Esophagus squamous epithelium (tissue), 5 donors: ENCODE measurements around the gene TASL. TPM values are rescaled to one million over a fixed set of nuclear protein-coding genes. Genes with fewer than 3 reads are reported as not detected.
"Not testable (repeated sequence)": the region's sequence is repeated elsewhere in the genome, so short reads cannot be mapped to it uniquely, and the experiment has no call there.

Experiments used
- DNase-seq: peaks from one replicate; lab custom pipeline; 2025; lab: John Stamatoyannopoulos, UW
- H3K27ac ChIP-seq, 4 donors: fragments of 200-600 bp; sonication (generic); one replicate each; pipeline ENCODE4 v1.5.1; 2016 to 2019; ENCODE audit warnings: mild to moderate bottlenecking in 1 of 4
- H3K27me3 ChIP-seq, 4 donors: fragments of 200-600 bp; sonication (generic); 1 replicate in 3 of 4; 2 replicates in 1 of 4; pipeline versions ENCODE4 v1.5.1 to v1.6.0; 2017 to 2021; ENCODE audit warnings: antibody characterized with exemption in 1 of 4
- H3K36me3 ChIP-seq, 3 donors: fragments of 200-600 bp; sonication (generic); one replicate each; pipeline ENCODE4 v1.5.1; 2016 to 2019
- H3K4me1 ChIP-seq, 3 donors: fragments of 200-600 bp; sonication (generic); one replicate each; pipeline ENCODE4 v1.5.1; 2017 to 2019
- H3K4me3 ChIP-seq, 4 donors: fragments of 200-600 bp; sonication (generic); 1 replicate in 3 of 4; 2 replicates in 1 of 4; pipeline ENCODE4 v1.5.1; 2016 to 2019; ENCODE audit warnings: mild to moderate bottlenecking in 2 of 4, moderate library complexity in 1 of 4
- H3K9me3 ChIP-seq, 3 donors: fragments of 200-600 bp; sonication (generic); one replicate each; pipeline ENCODE4 v1.5.1; 2016 to 2019
- CTCF ChIP-seq, 6 experiments: fragments of 450-650 bp in 4 of 6; fragments of 200-600 bp in 2 of 6; sonication (generic) in 2 of 6; IDR thresholded peaks; one replicate each; pipeline ENCODE4 v1.5.1; 2016 to 2019; ENCODE audit warnings: antibody characterized with exemption in 6 of 6, mild to moderate bottlenecking in 4 of 6, moderate library complexity in 4 of 6
- POLR2A ChIP-seq, 4 donors: fragments of 450-650 bp; IDR thresholded peaks; one replicate each; pipeline ENCODE4 v1.6.1; 2017; ENCODE audit warnings: antibody characterized with exemption in 4 of 4, mild to moderate bottlenecking in 4 of 4, moderate library complexity in 3 of 4
- WGBS, 2 donors: methylation state at CpG; one replicate each; pipeline ENCODE4 v1.1.5; 2018; 5-methylcytosine and 5-hydroxymethylcytosine counted together
- intact Hi-C: fragments of 100-400 bp; cut with DNase I; formaldehyde crosslinking; loops from one replicate; pipeline ENCODE4 v1.15.0; 2022
- total RNA-seq, 4 donors: library from RNA; depleted of rRNA; stranded (reverse); fragments of >200 nt; gene quantifications; one replicate each; pipeline ENCODE4 v1.1.0, GENCODE V29; 2016
- donor health status: DM: yes; HTN: yes; CAD: no.

Gene TASL
- total RNA-seq, 4 donors from 2014 or later: 0.31 to 1.6 (median 0.57) TPM; not detected in 1

- DNase-seq: no peak
- Histone ChIP-seq H3K27ac (no peak overlapping the region), H3K27me3 (no peaks in the 10 kb centered on the region), H3K36me3 (no peaks in the 10 kb centered on the region), H3K4me1 (peaks cover 0 to 13% (median 0%) of the 10 kb centered on the region in 3 donors), H3K9me3 (no peaks in the 10 kb centered on the region), H3K4me3 (no peak overlapping the region)
- TF ChIP-seq CTCF (IDR thresholded peaks at IDR 0.05) (no peak), POLR2A (IDR thresholded peaks at IDR 0.05) (no peak)
- WGBS, 2 donors: 24 to 51% methylated on average over 2 of the region's 2 CpGs
- intact Hi-C loops: no loop called here
These were observed 32.5 kb upstream of the TASL start for GRCh38 chrX:30610026-30610425.

GRCh38 chrX:30607155-30607554 is 29.6 kb upstream of the TASL start:
- TF ChIP-seq CTCF (IDR thresholded peaks at IDR 0.05) (no peak), POLR2A (IDR thresholded peaks at IDR 0.05) (no peak)
- Histone ChIP-seq H3K9me3 (no peaks in the 10 kb centered on the region), H3K36me3 (no peaks in the 10 kb centered on the region), H3K27me3 (no peaks in the 10 kb centered on the region), H3K27ac (peak overlapping the region in 1 of 4 donors; percentile 42), H3K4me3 (no peak overlapping the region), H3K4me1 (peaks cover 0 to 13% (median 0%) of the 10 kb centered on the region in 3 donors)
- no peak for DNase-seq
- intact Hi-C loops: no loop called here
- 33 to 41% methylated on average over 1 of the region's 1 CpG for WGBS, 2 donors

- WGBS, 2 donors: 49 to 94% methylated on average over 1 to 5 of the region's 15 CpGs
- H3K27me3 ChIP-seq, DNase-seq, H3K9me3 ChIP-seq, H3K4me3 ChIP-seq, H3K36me3 ChIP-seq, intact Hi-C loops, H3K27ac ChIP-seq, H3K4me1 ChIP-seq: not testable (repeated sequence)
These were observed 23.0 kb upstream of the TASL start for GRCh38 chrX:30600269-30601176.

GRCh38 chrX:30597216-30598012 is 19.8 kb upstream of the TASL start:
- H3K27ac ChIP-seq: peak overlapping the region in 1 of 4 donors; percentile 38
- intact Hi-C loops: no loop called here
- H3K4me3 ChIP-seq: no peak overlapping the region
- no peaks in the 10 kb centered on the region for H3K9me3 ChIP-seq
- no peaks in the 10 kb centered on the region for H3K4me1 ChIP-seq
- no peaks in the 10 kb centered on the region for H3K36me3 ChIP-seq
- WGBS, 2 donors: 41 to 80% methylated on average over 3 to 4 of the region's 4 CpGs
- no peak for DNase-seq
- TF ChIP-seq CTCF (IDR thresholded peaks at IDR 0.05) (no peak), POLR2A (IDR thresholded peaks at IDR 0.05) (no peak)
- H3K27me3 ChIP-seq: no peaks in the 10 kb centered on the region

DNA sequence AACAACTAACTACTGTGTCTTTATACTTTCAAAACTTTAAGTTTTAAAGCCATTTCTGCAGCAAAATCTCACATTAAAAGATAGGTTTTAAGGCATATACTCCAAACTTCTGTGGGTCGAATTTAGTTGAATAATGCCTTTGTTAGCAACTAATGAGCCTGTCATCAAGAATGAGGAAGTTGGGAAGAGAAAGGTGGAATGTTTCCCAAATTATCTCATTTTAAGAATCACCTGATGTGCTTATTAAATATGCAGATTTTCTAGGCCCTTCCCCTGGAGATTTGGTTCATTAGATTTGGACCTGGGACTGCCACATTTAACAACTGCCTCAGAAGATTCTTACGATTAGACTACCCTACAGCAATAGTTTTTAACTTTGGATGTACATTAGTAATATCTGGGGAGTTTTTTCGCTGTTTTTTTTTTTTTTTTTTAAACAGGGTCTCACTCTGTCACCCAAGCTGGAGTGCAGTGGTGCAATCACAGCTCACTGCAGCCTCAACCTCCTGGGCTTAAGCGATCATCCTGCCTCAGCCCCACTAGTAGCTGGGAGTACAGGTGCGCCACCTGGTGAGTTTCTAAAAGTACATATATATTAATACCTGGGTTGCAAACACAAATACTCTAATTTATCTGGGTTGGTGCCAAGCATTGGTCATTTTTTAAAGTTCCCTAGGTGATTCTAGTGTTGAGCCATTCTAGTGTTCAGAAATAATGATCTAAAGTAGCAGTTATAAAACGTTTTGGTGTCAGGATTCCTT is 16.1 kb upstream of the TASL start:
- H3K4me3 ChIP-seq: no peak overlapping the region
- H3K36me3 ChIP-seq: no peaks in the 10 kb centered on the region
- WGBS, 2 donors: 47 to 61% methylated on average over 4 to 6 of the region's 6 CpGs
- no peak for DNase-seq
- H3K9me3 ChIP-seq: no peaks in the 10 kb centered on the region
- no peaks in the 10 kb centered on the region for H3K4me1 ChIP-seq
- TF ChIP-seq CTCF (IDR thresholded peaks at IDR 0.05): no peak
- TF ChIP-seq POLR2A (IDR thresholded peaks at IDR 0.05): no peak
- intact Hi-C loops: no loop called here
- no peak overlapping the region for H3K27ac ChIP-seq
- no peaks in the 10 kb centered on the region for H3K27me3 ChIP-seq
